ENCODE data around the gene CEACAM19. TPM values are rescaled to one million over a fixed set of nuclear protein-coding genes. Genes with fewer than 3 reads are reported as not detected.
A peak's percentile ranks its signal among the peaks of the same experiment; 100 is the strongest.

Gene CEACAM19
- total RNA-seq (2012; rRNA removed): 0.56 and 0.72 TPM in 2 replicates
- 9.3 and 10.3 TPM in 2 replicates for polyA plus RNA-seq (2012; rRNA removed)
- 2.6 and 5.9 TPM in 2 replicates for polyA plus RNA-seq (2012; cell fraction: cytosol; rRNA removed)
- 70.3 and 80.1 TPM in 2 replicates for polyA plus RNA-seq (2012; cell fraction: nucleus; rRNA removed; ENCODE audit: low replicate concordance)
- Bru-seq, nascent RNA: percentile 70 among the genes with signal in this experiment
- BruChase-seq, experiment 1, labeled RNA remaining after a 6-hour chase: percentile 81 among the genes with signal in this experiment
- percentile 82 among the genes with signal in this experiment for BruChase-seq, experiment 2, labeled RNA remaining after a 2-hour chase
- long read RNA-seq, partial matches to known transcripts: 2 of 79 reads
- long read RNA-seq, other reads (novel, unspliced or antisense): 77 of 79 reads

GRCh38 chr19:44671400-44671799 lies at the start of gene CEACAM19:
CEACAM19 (plus strand) TSS chr19:44671482; CDS start chr19:44671932, 450 bp downstream.
- POLR2A ChIA-PET (ENCODE audit: unreplicated experiment): no interaction called here
- Histone ChIP-seq H4K91ac (ENCODE audit: insufficient read depth, low read depth, low read length) (no peak within 1 kb of the TSS), H3K9me3 (ENCODE audit: control insufficient read depth, insufficient read depth, low read length) (no peaks in the 10 kb centered on the region), H3K9me1 (ENCODE audit: insufficient read depth, low read length) (peaks cover 11% of the 10 kb centered on the region), H3K4ac (ENCODE audit: low read depth, low read length) (no peak within 1 kb of the TSS), H2AK9ac (replicated peaks; ENCODE audit: low read depth, low read length, poor library complexity) (no peak within 1 kb of the TSS), H3K4me3 (ENCODE audit: insufficient read depth, low read depth, low read length) (no peak within 1 kb of the TSS), H4K8ac (ENCODE audit: low read depth in 2 of 2, low read length in 2 of 2) (no peak within 1 kb of the TSS), H3K9ac (ENCODE audit: low read depth, low read length) (no peak within 1 kb of the TSS), H2BK5ac (ENCODE audit: low read depth, low read length, poor library complexity, severe bottlenecking) (no peak within 1 kb of the TSS), H3K56ac (ENCODE audit: extremely low read depth, insufficient read depth, low read length) (no peak within 1 kb of the TSS), H3K4me1 (ENCODE audit: control insufficient read depth, insufficient read depth, low read length) (no peaks in the 10 kb centered on the region), H3K79me1 (ENCODE audit: low read depth in 1 of 2, low read length in 2 of 2) (no peaks in the 10 kb centered on the region; a peak in 1 of 4 replicates), H2BK120ac (ENCODE audit: low read depth, low read length) (no peak within 1 kb of the TSS), H3K36me3 (ENCODE audit: control insufficient read depth, insufficient read depth, low read length) (peaks cover 7% of the 10 kb centered on the region; the same call in 1 of the 2 replicates), H3K4me2 (ENCODE audit: low read depth, low read length) (no peak within 1 kb of the TSS), H2BK15ac (ENCODE audit: low read depth, low read length) (no peak within 1 kb of the TSS), H3K18ac (ENCODE audit: low read depth, low read length) (no peak within 1 kb of the TSS), H3K27me3 (ENCODE audit: control insufficient read depth, insufficient read depth, low read length) (no peaks in the 10 kb centered on the region), H3K14ac (replicated peaks; ENCODE audit: low read depth, low read length) (no peak within 1 kb of the TSS), H2AK5ac (ENCODE audit: low read depth, low read length) (no peak within 1 kb of the TSS), H3K23ac (ENCODE audit: low read depth, low read length) (no peak within 1 kb of the TSS), H4K5ac (ENCODE audit: low read depth, low read length) (no peak within 1 kb of the TSS), H3K27ac (ENCODE audit: insufficient read depth, low read length) (no peak within 1 kb of the TSS), H4K20me1 (ENCODE audit: insufficient read depth, low read length) (no peaks in the 10 kb centered on the region), H2AFZ (replicated peaks; ENCODE audit: low read length, poor library complexity) (no peak within 1 kb of the TSS), H2BK20ac (ENCODE audit: low read depth, low read length) (no peak within 1 kb of the TSS)
- in situ Hi-C loops (cut with MboI; ENCODE audit: low sequenced_read_pairs): no loop called here
- intact Hi-C loops (cut with micrococcal nuclease): no loop called here
- CTCF ChIA-PET: no interaction called here
- no TSS peak for BruUV-seq (replicated peaks)
- TF ChIP-seq RFX5 (IDR thresholded peaks at IDR 0.05; ENCODE audit: low read depth, low read length) (no peak), CEBPB (IDR thresholded peaks at IDR 0.05; ENCODE audit: low read depth, low read length) (no peak), MAZ (IDR thresholded peaks at IDR 0.05; ENCODE audit: borderline replicate concordance, low read depth, low read length) (no peak), RCOR1 (IDR thresholded peaks at IDR 0.05; ENCODE audit: insufficient replicate concordance, low read length) (no peak), MXI1 (IDR thresholded peaks at IDR 0.05; ENCODE audit: borderline replicate concordance, low read depth, low read length) (no peak), ELK1 (IDR thresholded peaks at IDR 0.05; ENCODE audit: borderline replicate concordance, low read depth, low read length) (no peak), POLR2A (IDR thresholded peaks at IDR 0.05; ENCODE audit: low read depth, low read length) (no peak), SMC3 (IDR thresholded peaks at IDR 0.05; ENCODE audit: low read depth, low read length) (no peak), CHD1 (IDR thresholded peaks at IDR 0.05; ENCODE audit: low read depth, low read length) (no peak), USF2 (IDR thresholded peaks at IDR 0.05; ENCODE audit: low read depth, low read length) (no peak)
- dilution Hi-C loops (cut with HindIII; ENCODE audit: low sequenced_read_pairs, unreplicated experiment): no loop called here
- WGBS, 2 experiments (ENCODE audit: extremely low coverage in 2 of 2, insufficient read length in 1 of 2): no CpG with 5 or more reads among the region's 2 CpGs
- DNase-seq: no peak
- no peak for ATAC-seq (ENCODE audit: low read depth)

Measured in IMR-90 (cell line).